ENCODE results near the gene DPH1. TPM values are rescaled to one million over a fixed set of nuclear protein-coding genes. Genes with fewer than 3 reads are reported as not detected.
"Not testable (repeated sequence)": the region's sequence is repeated elsewhere in the genome, so short reads cannot be mapped to it uniquely, and the experiment has no call there.

DPH1 gene
- total RNA-seq (100 to 1,000 TPM in 1 of 5 experiments, 10 to 100 TPM in 4; 47.3 to 124 (median 97.6) TPM), polyA plus RNA-seq (10 to 100 TPM; 32.9 to 51.3 TPM), total RNA-seq (57.6 reads per million, percentile 74 among the genes with 10 or more reads in this experiment)

DNA sequence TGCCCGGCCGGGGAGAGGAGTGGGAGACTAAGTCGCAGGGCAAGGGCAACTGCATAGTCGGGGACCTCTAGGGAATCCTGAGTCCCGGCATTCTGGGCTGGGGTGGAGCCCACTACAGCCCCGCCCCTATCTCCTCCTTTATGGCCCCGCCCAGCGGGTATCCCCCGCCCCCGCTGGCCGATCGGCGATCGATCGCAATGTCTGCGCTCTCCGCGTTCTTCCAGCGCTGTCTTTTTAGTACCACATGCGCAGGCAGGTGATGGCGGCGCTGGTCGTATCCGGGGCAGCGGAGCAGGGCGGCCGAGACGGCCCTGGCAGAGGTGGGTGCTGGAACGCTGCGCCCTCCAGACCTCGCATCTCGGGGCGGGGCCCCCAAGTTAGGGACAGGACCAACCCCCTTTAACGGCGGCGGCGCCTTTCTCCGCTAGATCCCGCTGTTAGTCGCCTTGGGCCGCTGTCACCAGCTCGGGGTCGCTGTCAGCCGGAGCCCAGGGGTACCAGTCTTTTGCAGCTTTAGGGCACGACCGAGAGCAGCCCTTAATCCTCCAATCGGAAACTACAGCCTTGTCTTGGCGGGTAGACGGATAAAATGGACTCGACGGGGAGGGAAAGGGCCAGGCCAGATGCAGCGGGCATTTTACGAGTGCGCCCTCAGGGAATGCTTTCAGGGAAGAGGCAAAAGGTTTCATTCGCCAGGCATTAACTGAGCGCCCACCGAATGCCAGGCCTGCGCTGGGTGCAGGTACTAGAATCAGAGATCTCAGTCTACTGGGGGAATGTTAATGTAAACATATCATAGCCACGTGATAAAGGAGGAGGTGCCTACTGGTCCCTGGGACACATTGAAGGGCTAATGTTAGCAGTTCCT lies at the start of gene DPH1:
DPH1 (plus strand) TSS at position 243 of the 868 bp plus-strand sequence; CDS start at position 260, 17 bp downstream.
- Histone ChIP-seq H3K27me3 (ENCODE audit: control insufficient read depth in 2 of 2, insufficient read depth in 2 of 2, low read length in 2 of 2) (peaks cover 0 to 4% of the 10 kb centered on the region in 2 donors), H3K27ac (ENCODE audit: low read depth, low read length) (peak within 1 kb of the TSS; percentile 85), H3K4me1 (ENCODE audit: control insufficient read depth in 2 of 2, insufficient read depth in 2 of 2, low read length in 2 of 2) (peaks cover 13 to 27% of the 10 kb centered on the region in 2 donors), H3K9me3 (ENCODE audit: control insufficient read depth in 2 of 3, low read length in 3 of 3) (no peaks in the 10 kb centered on the region), H3K36me3 (ENCODE audit: control insufficient read depth in 2 of 3, insufficient read depth in 3 of 3, low read length in 3 of 3) (peaks cover 0 to 23% (median 0%) of the 10 kb centered on the region in 3 experiments), H3K4me3 (ENCODE audit: low read length) (peak within 1 kb of the TSS; percentile 95)
- DNase-seq (peak; percentile 72 to 88 (median 83)), ATAC-seq (peak; percentile 93)
- Mint-ChIP-seq H3K27me3 (peaks cover 9 to 38% (median 15%) of the 10 kb centered on the region in 5 donors), H3K4me1 (peaks cover 17 to 43% (median 29%) of the 10 kb centered on the region in 7 donors), H3K9me3 (peaks cover 0 to 4% (median 0%) of the 10 kb centered on the region in 11 donors), H3K4me3 (peak within 1 kb of the TSS; percentile 92 to 99 (median 96)), H3K36me3 (peaks cover 0 to 3% (median 0%) of the 10 kb centered on the region in 5 donors), H3K27ac (peak within 1 kb of the TSS; percentile 65 to 96 (median 89))
- CTCF ChIA-PET, result interaction anchor here (1.0 kb wide), 1 partner anchor 11 kb away, joined by 4 read pairs; no protein-coding TSS in a partner anchor
- intact Hi-C loops (cut with micrococcal nuclease), result loop anchor here (1.0 to 10.0 kb wide), 10 partner anchors 11 to 383 kb away; partner anchors contain the start of genes RILP (in 1 of the 2), RPA1 (in 1 of the 2), SCARF1 (in 1 of the 2) and SMYD4 (in 1 of the 2)
- POLR2A ChIA-PET, result interaction anchor here (0.6 to 1.6 kb wide), 5 partner anchors 8 to 314 kb away, joined by 3 to 5 read pairs (median 4); no protein-coding TSS in a partner anchor

DNA sequence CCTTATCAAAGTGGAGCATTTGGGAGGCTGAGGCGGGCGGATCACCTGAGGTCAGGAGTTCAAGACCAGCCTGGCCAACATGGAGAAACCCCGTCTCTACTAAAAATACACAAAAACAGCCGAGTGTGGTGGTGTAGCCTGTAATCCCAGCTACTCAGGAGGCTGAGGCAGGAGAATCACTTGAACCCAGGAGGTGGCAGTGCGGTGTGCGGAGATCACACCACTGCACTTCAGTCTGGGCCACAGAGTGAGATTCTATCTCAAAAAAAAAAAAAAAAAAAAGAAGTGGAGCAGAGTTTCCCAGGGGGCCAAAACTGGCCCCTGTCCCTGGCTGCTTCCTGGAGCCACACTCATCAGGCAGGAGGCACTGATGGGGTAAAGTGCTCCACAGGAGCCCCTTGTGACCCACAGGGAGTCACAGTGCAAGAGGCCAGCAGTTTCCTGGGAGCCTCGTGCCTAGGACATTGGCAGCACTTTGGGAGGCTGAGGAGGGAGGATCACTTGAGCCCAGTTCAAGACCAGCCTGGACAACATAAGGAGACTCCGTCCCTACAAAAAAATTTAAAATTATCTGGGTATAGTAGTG lies 49.2 kb upstream of the DPH1 start:
- Mint-ChIP-seq H3K4me1 (peaks cover 5 to 11% (median 9%) of the 10 kb centered on the region in 7 donors), H3K9me3 (no peaks in the 10 kb centered on the region), H3K27ac (no peak overlapping the region), H3K27me3 (peaks cover 5 to 31% (median 11%) of the 10 kb centered on the region in 5 donors), H3K4me3 (no peak overlapping the region), H3K36me3 (no peaks in the 10 kb centered on the region)
- ATAC-seq (no peak), DNase-seq (no peak)
- Histone ChIP-seq H3K9me3 (ENCODE audit: control insufficient read depth in 2 of 3, low read length in 3 of 3) (no peaks in the 10 kb centered on the region), H3K4me1 (ENCODE audit: control insufficient read depth in 2 of 2, insufficient read depth in 2 of 2, low read length in 2 of 2) (no peaks in the 10 kb centered on the region), H3K36me3 (ENCODE audit: control insufficient read depth in 2 of 3, insufficient read depth in 3 of 3, low read length in 3 of 3) (no peaks in the 10 kb centered on the region), H3K27me3 (ENCODE audit: control insufficient read depth in 2 of 2, insufficient read depth in 2 of 2, low read length in 2 of 2) (no peaks in the 10 kb centered on the region), H3K27ac (ENCODE audit: low read depth, low read length) (no peak overlapping the region), H3K4me3 (ENCODE audit: low read length) (no peak overlapping the region)
- POLR2A ChIA-PET, result no interaction called here
- CTCF ChIA-PET, result no interaction called here
- intact Hi-C loops (cut with micrococcal nuclease), result no loop called here

DNA sequence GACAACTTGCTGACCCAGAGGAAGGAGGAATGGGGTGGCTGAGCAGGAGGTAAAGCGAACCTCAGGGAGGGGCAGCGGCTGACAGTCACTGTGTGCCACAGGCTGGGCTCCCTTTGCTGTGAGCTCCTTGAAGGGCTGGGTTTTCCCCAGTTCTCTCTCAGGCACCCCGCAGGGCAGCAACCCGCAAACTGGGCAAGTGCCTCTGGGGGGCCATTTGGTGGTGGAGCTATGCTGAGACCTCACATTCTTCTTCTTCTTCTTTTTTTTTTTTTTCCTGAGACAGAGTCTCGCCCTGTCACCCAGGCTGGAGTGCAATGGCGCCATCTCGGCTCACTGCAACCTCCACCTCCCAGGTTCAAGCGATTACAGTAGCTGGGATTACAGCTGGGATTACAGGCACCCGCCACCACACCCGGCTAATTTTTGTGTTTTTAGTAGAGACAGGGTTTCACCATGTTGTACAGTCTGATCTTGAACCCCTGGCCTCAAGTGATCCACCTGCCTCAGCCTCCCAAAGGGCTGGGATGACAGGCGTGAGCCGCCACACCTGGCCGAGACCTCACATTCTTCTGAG lies 47.1 kb upstream of the DPH1 start:
- H3K27ac Mint-ChIP-seq; H3K27me3 ChIP-seq (ENCODE audit: control insufficient read depth in 2 of 2, insufficient read depth in 2 of 2, low read length in 2 of 2); POLR2A ChIA-PET; ATAC-seq; H3K36me3 ChIP-seq (ENCODE audit: control insufficient read depth in 2 of 3, insufficient read depth in 3 of 3, low read length in 3 of 3); H3K4me1 ChIP-seq (ENCODE audit: control insufficient read depth in 2 of 2, insufficient read depth in 2 of 2, low read length in 2 of 2); H3K4me1 Mint-ChIP-seq; H3K4me3 ChIP-seq (ENCODE audit: low read length); intact Hi-C loops (cut with micrococcal nuclease); H3K36me3 Mint-ChIP-seq; DNase-seq; H3K9me3 Mint-ChIP-seq; H3K4me3 Mint-ChIP-seq; H3K27ac ChIP-seq (ENCODE audit: low read depth, low read length); H3K9me3 ChIP-seq (ENCODE audit: control insufficient read depth in 2 of 3, low read length in 3 of 3): not testable (repeated sequence)
- CTCF ChIA-PET, result interaction anchor here (0.5 kb wide), 1 partner anchor 448 kb away, joined by 3 read pairs; no protein-coding TSS in a partner anchor
- H3K27me3 Mint-ChIP-seq, result peaks cover 0 to 17% (median 5%) of the 10 kb centered on the region in 5 donors

DNA sequence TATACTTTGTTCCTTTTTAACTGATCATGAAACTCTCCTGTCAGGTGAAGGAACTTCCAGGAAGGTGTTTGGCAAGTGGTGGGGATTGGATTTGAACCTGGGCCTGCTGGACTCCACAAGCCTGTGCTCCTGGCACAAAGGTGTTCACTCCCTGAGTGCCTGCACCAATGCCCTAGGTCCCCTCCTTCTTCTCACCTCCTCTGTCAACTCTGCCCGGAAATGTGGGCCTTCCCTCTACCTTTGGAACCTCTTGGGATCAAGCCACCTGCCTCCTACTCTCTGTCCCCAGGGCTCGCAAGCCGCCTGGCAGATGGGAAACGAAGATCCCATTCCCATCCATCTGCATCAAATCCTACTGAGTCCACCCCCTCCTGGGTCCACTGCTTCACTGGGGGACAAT lies 44.9 kb upstream of the DPH1 start:
- Mint-ChIP-seq H3K4me3 (no peak overlapping the region), H3K4me1 (peaks cover 0 to 4% (median 0%) of the 10 kb centered on the region in 7 donors), H3K27me3 (peaks cover 0 to 17% (median 5%) of the 10 kb centered on the region in 5 donors), H3K9me3 (no peaks in the 10 kb centered on the region), H3K36me3 (no peaks in the 10 kb centered on the region), H3K27ac (no peak overlapping the region)
- DNase-seq (no peak), ATAC-seq (no peak)
- CTCF ChIA-PET, result no interaction called here
- no peaks in the 10 kb centered on the region for H3K36me3 ChIP-seq (ENCODE audit: control insufficient read depth in 2 of 3, insufficient read depth in 3 of 3, low read length in 3 of 3)
- no peak overlapping the region for H3K27ac ChIP-seq (ENCODE audit: low read depth, low read length)
- H3K9me3 ChIP-seq (ENCODE audit: control insufficient read depth in 2 of 3, low read length in 3 of 3), result no peaks in the 10 kb centered on the region
- H3K4me1 ChIP-seq (ENCODE audit: control insufficient read depth in 2 of 2, insufficient read depth in 2 of 2, low read length in 2 of 2), result no peaks in the 10 kb centered on the region
- POLR2A ChIA-PET, result no interaction called here
- intact Hi-C loops (cut with micrococcal nuclease), result no loop called here
- no peak overlapping the region for H3K4me3 ChIP-seq (ENCODE audit: low read length)
- H3K27me3 ChIP-seq (ENCODE audit: control insufficient read depth in 2 of 2, insufficient read depth in 2 of 2, low read length in 2 of 2), result no peaks in the 10 kb centered on the region

DNA sequence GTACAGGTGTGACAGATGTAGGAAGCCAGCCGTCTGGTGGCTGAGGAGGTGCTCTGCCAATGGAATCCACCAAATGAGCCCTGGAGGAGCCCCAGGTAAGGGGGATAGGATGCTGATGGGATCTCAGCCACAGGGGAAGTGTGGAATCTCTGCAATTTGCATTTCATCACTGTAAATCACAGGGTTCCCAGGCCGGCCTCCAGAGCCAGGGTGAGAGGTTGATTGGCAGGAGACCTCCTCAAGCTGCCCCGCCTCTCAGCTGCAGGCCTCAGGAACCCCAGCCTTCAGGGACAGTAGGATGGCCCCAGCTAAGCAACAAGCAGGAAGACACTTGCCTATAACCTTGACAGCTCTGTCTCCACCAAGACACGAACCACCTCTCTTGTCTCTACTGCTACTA lies 44.3 kb upstream of the DPH1 start:
- H3K9me3 ChIP-seq (ENCODE audit: control insufficient read depth in 2 of 3, low read length in 3 of 3), result no peaks in the 10 kb centered on the region
- Mint-ChIP-seq H3K4me1 (peaks cover 0 to 4% (median 0%) of the 10 kb centered on the region in 7 donors), H3K4me3 (no peak overlapping the region), H3K36me3 (no peaks in the 10 kb centered on the region), H3K9me3 (no peaks in the 10 kb centered on the region), H3K27ac (no peak overlapping the region), H3K27me3 (peaks cover 0 to 17% (median 5%) of the 10 kb centered on the region in 5 donors)
- DNase-seq, result no peak
- H3K27ac ChIP-seq (ENCODE audit: low read depth, low read length), result no peak overlapping the region
- no peaks in the 10 kb centered on the region for H3K36me3 ChIP-seq (ENCODE audit: control insufficient read depth in 2 of 3, insufficient read depth in 3 of 3, low read length in 3 of 3)
- H3K4me1 ChIP-seq (ENCODE audit: control insufficient read depth in 2 of 2, insufficient read depth in 2 of 2, low read length in 2 of 2), result no peaks in the 10 kb centered on the region
- intact Hi-C loops (cut with micrococcal nuclease), result no loop called here
- POLR2A ChIA-PET, result no interaction called here
- CTCF ChIA-PET, result no interaction called here
- no peak overlapping the region for H3K4me3 ChIP-seq (ENCODE audit: low read length)
- H3K27me3 ChIP-seq (ENCODE audit: control insufficient read depth in 2 of 2, insufficient read depth in 2 of 2, low read length in 2 of 2), result no peaks in the 10 kb centered on the region
- ATAC-seq, result no peak

DNA sequence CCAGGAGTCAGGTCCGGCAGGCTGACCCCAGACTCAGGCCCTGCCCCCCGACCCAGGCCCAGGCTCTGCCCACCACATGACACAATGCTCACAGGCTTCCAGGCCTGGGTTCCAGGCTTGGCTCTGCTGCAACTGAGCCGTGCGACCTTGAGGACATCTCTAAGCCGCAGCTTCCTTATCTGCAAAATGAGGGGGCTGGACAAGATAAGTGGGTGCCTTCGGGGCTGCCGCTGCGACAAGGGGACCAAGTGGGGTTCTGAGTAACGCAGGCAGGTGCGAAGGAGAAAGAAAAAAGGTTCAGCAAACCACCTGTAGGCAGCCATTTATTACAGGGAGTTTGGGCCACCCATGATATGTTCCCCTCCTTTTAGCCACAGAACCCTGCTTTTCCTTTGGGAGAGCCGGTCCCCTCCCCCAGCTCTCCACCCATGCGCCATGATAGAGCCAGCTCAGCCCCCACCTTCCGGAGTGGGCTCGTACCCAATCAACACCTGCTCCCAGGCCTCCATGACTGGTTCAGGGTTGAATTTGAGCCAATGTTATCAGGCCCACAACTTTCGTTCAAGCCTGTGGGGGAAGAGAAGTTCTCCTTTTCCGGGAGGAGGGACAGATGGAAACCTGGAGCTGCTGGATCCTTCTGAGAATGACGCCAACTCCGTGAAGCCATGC lies 43.0 kb upstream of the DPH1 start:
- ATAC-seq, result no peak
- ChIA-PET CTCF (interaction anchor here (0.8 kb wide), 1 partner anchor 34 kb away, joined by 6 read pairs; no protein-coding TSS in a partner anchor), POLR2A (no interaction called here)
- H3K36me3 ChIP-seq (ENCODE audit: control insufficient read depth in 2 of 3, insufficient read depth in 3 of 3, low read length in 3 of 3), result no peaks in the 10 kb centered on the region
- H3K27ac ChIP-seq (ENCODE audit: low read depth, low read length), result no peak overlapping the region
- no peaks in the 10 kb centered on the region for H3K9me3 ChIP-seq (ENCODE audit: control insufficient read depth in 2 of 3, low read length in 3 of 3)
- Mint-ChIP-seq H3K27ac (no peak overlapping the region), H3K27me3 (peaks cover 0 to 22% (median 5%) of the 10 kb centered on the region in 5 donors), H3K36me3 (no peaks in the 10 kb centered on the region), H3K4me1 (peaks cover 0 to 4% (median 0%) of the 10 kb centered on the region in 7 donors), H3K4me3 (no peak overlapping the region), H3K9me3 (no peaks in the 10 kb centered on the region)
- no peaks in the 10 kb centered on the region for H3K4me1 ChIP-seq (ENCODE audit: control insufficient read depth in 2 of 2, insufficient read depth in 2 of 2, low read length in 2 of 2)
- no peak for DNase-seq
- no peaks in the 10 kb centered on the region for H3K27me3 ChIP-seq (ENCODE audit: control insufficient read depth in 2 of 2, insufficient read depth in 2 of 2, low read length in 2 of 2)
- H3K4me3 ChIP-seq (ENCODE audit: low read length), result no peak overlapping the region
- intact Hi-C loops (cut with micrococcal nuclease), result no loop called here

Data from naive thymus-derived CD4-positive, alpha-beta T cell (primary cell).